ENCODE data around the gene NTMT1. TPM values are rescaled to one million over a fixed set of nuclear protein-coding genes. Genes with fewer than 3 reads are reported as not detected.

NTMT1 gene, protein sequence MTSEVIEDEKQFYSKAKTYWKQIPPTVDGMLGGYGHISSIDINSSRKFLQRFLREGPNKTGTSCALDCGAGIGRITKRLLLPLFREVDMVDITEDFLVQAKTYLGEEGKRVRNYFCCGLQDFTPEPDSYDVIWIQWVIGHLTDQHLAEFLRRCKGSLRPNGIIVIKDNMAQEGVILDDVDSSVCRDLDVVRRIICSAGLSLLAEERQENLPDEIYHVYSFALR
- total RNA-seq (2011; cell fraction: chromatin; rRNA removed; ENCODE audit: low replicate concordance), result 28.6 and 94.1 TPM in 2 replicates
- 70.3 and 71.4 TPM in 2 replicates for total RNA-seq (2011; cell fraction: nucleolus; rRNA removed)
- 51.0 and 57.9 TPM in 2 replicates for total RNA-seq (2011; cell fraction: nucleoplasm; rRNA removed)
- total RNA-seq (2014; rRNA removed), result 116 and 120 TPM in 2 replicates
- 49.6 and 59.2 TPM in 2 replicates for total RNA-seq (2014; rRNA removed; fragmentation: Illumina TruSeq; extraction: Trizol)
- 74.3 and 78.1 TPM in 2 replicates for total RNA-seq (2015; rRNA removed; fragmentation: Illumina TruSeq; extraction: Trizol)
- 108 and 110 TPM in 2 replicates for total RNA-seq (2021)
- polyA plus RNA-seq (2011; rRNA removed), result 74.7 and 79.2 TPM in 2 replicates
- 89.1 and 124 TPM in 2 replicates for polyA plus RNA-seq (2011; cell fraction: cytosol; rRNA removed)
- 42.9 and 47.3 TPM in 2 replicates for polyA plus RNA-seq (2011; cell fraction: nucleus; rRNA removed)
- polyA plus RNA-seq (2012), result 42.1 and 72.6 TPM in 2 replicates
- 80.6 and 113 TPM in 2 replicates for polyA plus RNA-seq (2014; fragmentation: Illumina TruSeq; extraction: Trizol)
- 10 to 100 TPM; 42.1 to 67.0 TPM for polyA plus RNA-seq (2014; fragmentation: Nextera tagmentation; extraction: Ambion mirVana)
- 111 and 121 TPM in 2 replicates for polyA plus RNA-seq (2014; rRNA removed)
- 34.5 and 60.2 TPM in 2 replicates for polyA minus RNA-seq (2011; rRNA and poly(A)+ RNA removed)
- polyA minus RNA-seq (2011; cell fraction: cytosol; rRNA and poly(A)+ RNA removed), result 23.4 and 42.2 TPM in 2 replicates
- polyA minus RNA-seq (2011; cell fraction: nucleus; rRNA and poly(A)+ RNA removed), result 14.7 and 15.7 TPM in 2 replicates
- Bru-seq, nascent RNA, result percentile 79 among the genes with signal in this experiment
- percentile 65 among the genes with signal in this experiment for BruChase-seq, experiment 1, labeled RNA remaining after a 2-hour chase
- BruChase-seq, experiment 2, labeled RNA remaining after a 6-hour chase, result percentile 63 among the genes with signal in this experiment
- long read RNA-seq, experiment 1, transcript NTMT1-203 (4 exons, 1,315 nt), result major isoform, 147 of 342 reads
- long read RNA-seq, experiment 1, transcript NTMT1-209 (4 exons, 1,562 nt), result minor isoform, 9 of 342 reads
- long read RNA-seq, experiment 1, transcript NTMT1-207 (3 exons, 1,072 nt), result minor isoform, 13 of 342 reads
- long read RNA-seq, experiment 1, transcript NTMT1-202 (4 exons, 741 nt), result minor isoform, 42 of 342 reads
- long read RNA-seq, experiment 1, partial matches to known transcripts, result 94 of 342 reads
- long read RNA-seq, experiment 1, other reads (novel, unspliced or antisense), result 29 of 342 reads
- long read RNA-seq, experiment 2, transcript NTMT1-207 (3 exons, 1,072 nt), result minor isoform, 10 of 147 reads
- long read RNA-seq, experiment 2, transcript NTMT1-206 (4 exons, 576 nt), result minor isoform, 5 of 147 reads
- long read RNA-seq, experiment 2, transcript NTMT1-203 (4 exons, 1,315 nt), result major isoform, 81 of 147 reads
- long read RNA-seq, experiment 2, transcript NTMT1-202 (4 exons, 741 nt), result minor isoform, 15 of 147 reads
- long read RNA-seq, experiment 2, partial matches to known transcripts, result 6 of 147 reads
- long read RNA-seq, experiment 2, other reads (novel, unspliced or antisense), result 27 of 147 reads
- long read RNA-seq, experiment 3, transcript NTMT1-209 (4 exons, 1,562 nt), result minor isoform, 7 of 160 reads
- long read RNA-seq, experiment 3, transcript NTMT1-207 (3 exons, 1,072 nt), result minor isoform, 8 of 160 reads
- long read RNA-seq, experiment 3, transcript NTMT1-203 (4 exons, 1,315 nt), result major isoform, 104 of 160 reads
- long read RNA-seq, experiment 3, transcript NTMT1-202 (4 exons, 741 nt), result minor isoform, 28 of 160 reads
- long read RNA-seq, experiment 3, partial matches to known transcripts, result 0 of 160 reads
- long read RNA-seq, experiment 3, other reads (novel, unspliced or antisense), result 11 of 160 reads

GRCh38 chr9:129626079-129626624 is at the start of gene NTMT1:
Gene NTMT1 (plus strand): TSS chr9:129626163. CDS start chr9:129632704, 6,541 bp downstream.
- intact Hi-C loops (cut with micrococcal nuclease), result no loop called here
- ATAC-seq (peak; percentile 83), FAIRE-seq (peak; percentile 75)
- TF ChIP-seq ESRRB (CRISPR knock-in tag; IDR thresholded peaks at IDR 0.05; ENCODE audit: borderline replicate concordance), result no peak
- no peak for TF ChIP-seq ZNF707 (CRISPR knock-in tag; conservative IDR thresholded peaks at IDR 0.05)
- peak; percentile 99 for TF ChIP-seq RAD51 (IDR thresholded peaks at IDR 0.05; ENCODE audit: borderline replicate concordance, low read depth)
- TF ChIP-seq ZNF354B (CRISPR knock-in tag; IDR thresholded peaks at IDR 0.05), result no peak
- TF ChIP-seq ZSCAN32 (CRISPR knock-in tag; IDR thresholded peaks at IDR 0.05), result no peak
- peak; percentile 94 for TF ChIP-seq CREB1 (IDR thresholded peaks at IDR 0.05)
- TF ChIP-seq CREB1 (CRISPR knock-in tag; IDR thresholded peaks at IDR 0.05), result peak; percentile 93
- no peak for TF ChIP-seq CBX5 (IDR thresholded peaks at IDR 0.05; ENCODE audit: borderline replicate concordance, low read depth)
- no peak for TF ChIP-seq TEAD2 (tag; IDR thresholded peaks at IDR 0.05)
- no peak for TF ChIP-seq CBX3 (IDR thresholded peaks at IDR 0.05; ENCODE audit: borderline replicate concordance in 1 of 2, low read length in 2 of 2)
- TF ChIP-seq, protein P1, sequence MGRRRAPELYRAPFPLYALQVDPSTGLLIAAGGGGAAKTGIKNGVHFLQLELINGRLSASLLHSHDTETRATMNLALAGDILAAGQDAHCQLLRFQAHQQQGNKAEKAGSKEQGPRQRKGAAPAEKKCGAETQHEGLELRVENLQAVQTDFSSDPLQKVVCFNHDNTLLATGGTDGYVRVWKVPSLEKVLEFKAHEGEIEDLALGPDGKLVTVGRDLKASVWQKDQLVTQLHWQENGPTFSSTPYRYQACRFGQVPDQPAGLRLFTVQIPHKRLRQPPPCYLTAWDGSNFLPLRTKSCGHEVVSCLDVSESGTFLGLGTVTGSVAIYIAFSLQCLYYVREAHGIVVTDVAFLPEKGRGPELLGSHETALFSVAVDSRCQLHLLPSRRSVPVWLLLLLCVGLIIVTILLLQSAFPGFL (CRISPR knock-in tag; IDR thresholded peaks at IDR 0.05), result no peak

More at GRCh38 chr9:129626079-129626624, at the start of gene NTMT1:
- ChIA-PET CTCF (ENCODE audit: low intra/inter-chr PET ratio) (interaction anchor here (0.6 kb wide), 1 partner anchor 448 kb away, joined by 3 read pairs; no protein-coding TSS in a partner anchor), POLR2A (interaction anchor here (1.2 to 2.8 kb wide), 3 partner anchors 11 to 618 kb away, joined by 4 to 18 read pairs (median 11); no protein-coding TSS in a partner anchor)
- peak; percentile 89 to 93 (median 92) for DNase-seq (ENCODE audit: extremely low read depth in 1 of 4, low spot score in 3 of 4)
- Histone ChIP-seq H3K4me3 (peak within 1 kb of the TSS; percentile 67), H3K27me3 (ENCODE audit: control insufficient read depth in 2 of 2, insufficient read depth in 2 of 2, low read length in 2 of 2) (no peaks in the 10 kb centered on the region), H3K36me3 (ENCODE audit: control insufficient read depth, insufficient read depth, low read length) (peaks cover 39% of the 10 kb centered on the region), H4K20me1 (replicated peaks; ENCODE audit: control insufficient read depth, insufficient read depth, low read length) (peaks cover 43% of the 10 kb centered on the region), H3K9me1 (ENCODE audit: control insufficient read depth, insufficient read depth, low read length) (no peaks in the 10 kb centered on the region), H3K9ac (ENCODE audit: insufficient read depth in 1 of 2, low read depth in 2 of 2, low read length in 2 of 2) (peak within 1 kb of the TSS; percentile 87 to 94), H3K27ac (ENCODE audit: extremely low read depth, low read depth, low read length) (peak within 1 kb of the TSS; percentile 87), H3K4me2 (ENCODE audit: insufficient read depth, low read length) (peak within 1 kb of the TSS; percentile 94), H3K9me3 (replicated peaks; ENCODE audit: control insufficient read depth, insufficient read depth, low read depth, low read length) (no peaks in the 10 kb centered on the region), H3K4me1 (replicated peaks in 1 of 2; ENCODE audit: control insufficient read depth in 2 of 2, insufficient read depth in 2 of 2, low read length in 2 of 2) (peaks cover 36 to 50% of the 10 kb centered on the region in 2 experiments), H2AFZ (ENCODE audit: low read depth, low read length) (peak within 1 kb of the TSS; percentile 82), H3K79me2 (ENCODE audit: control insufficient read depth, insufficient read depth, low read length) (peaks cover 52% of the 10 kb centered on the region)
- BruUV-seq (replicated peaks), result TSS peak; percentile 52
- under 1% methylated on average over 37 of the region's 55 CpGs for WGBS (ENCODE audit: insufficient coverage, low coverage, missing lambda C conversion rate)
- in situ Hi-C loops (cut with MboI), result no loop called here

All from K562 (cell line).